ENCODE measurements around the gene CST6.

The CST6 gene

DNA sequence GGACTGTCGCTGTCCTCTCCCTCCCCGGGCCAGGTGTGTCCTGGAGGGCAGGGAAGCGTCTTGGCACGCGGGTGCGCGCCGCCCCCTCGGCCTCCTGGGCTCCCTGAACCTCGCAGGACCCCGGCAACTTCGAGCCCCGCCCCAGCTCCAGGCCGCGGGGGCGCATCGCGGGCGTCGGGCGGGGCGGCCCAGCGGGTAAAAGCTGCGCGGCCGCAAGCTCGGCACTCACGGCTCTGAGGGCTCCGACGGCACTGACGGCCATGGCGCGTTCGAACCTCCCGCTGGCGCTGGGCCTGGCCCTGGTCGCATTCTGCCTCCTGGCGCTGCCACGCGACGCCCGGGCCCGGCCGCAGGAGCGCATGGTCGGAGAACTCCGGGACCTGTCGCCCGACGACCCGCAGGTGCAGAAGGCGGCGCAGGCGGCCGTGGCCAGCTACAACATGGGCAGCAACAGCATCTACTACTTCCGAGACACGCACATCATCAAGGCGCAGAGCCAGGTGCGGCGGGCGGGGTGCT, at the start of gene CST6:
Gene CST6, plus strand, starts transcription at position 224 of the 519 bp plus-strand sequence. Its CDS starts 37 bp downstream, at position 261.
- no peak for DNase-seq

- DNase-seq, result no peak
Measured at GRCh38 chr11:65962141-65962564, 49.7 kb upstream of the CST6 start.

- no peak for DNase-seq
Measured at GRCh38 chr11:65964906-65965305, 46.9 kb upstream of the CST6 start.

GRCh38 chr11:65965986-65966762, 45.6 kb upstream of the CST6 start:
- DNase-seq, result no peak

- no peak for DNase-seq
Measured at GRCh38 chr11:65967329-65967934, 44.4 kb upstream of the CST6 start.

DNA sequence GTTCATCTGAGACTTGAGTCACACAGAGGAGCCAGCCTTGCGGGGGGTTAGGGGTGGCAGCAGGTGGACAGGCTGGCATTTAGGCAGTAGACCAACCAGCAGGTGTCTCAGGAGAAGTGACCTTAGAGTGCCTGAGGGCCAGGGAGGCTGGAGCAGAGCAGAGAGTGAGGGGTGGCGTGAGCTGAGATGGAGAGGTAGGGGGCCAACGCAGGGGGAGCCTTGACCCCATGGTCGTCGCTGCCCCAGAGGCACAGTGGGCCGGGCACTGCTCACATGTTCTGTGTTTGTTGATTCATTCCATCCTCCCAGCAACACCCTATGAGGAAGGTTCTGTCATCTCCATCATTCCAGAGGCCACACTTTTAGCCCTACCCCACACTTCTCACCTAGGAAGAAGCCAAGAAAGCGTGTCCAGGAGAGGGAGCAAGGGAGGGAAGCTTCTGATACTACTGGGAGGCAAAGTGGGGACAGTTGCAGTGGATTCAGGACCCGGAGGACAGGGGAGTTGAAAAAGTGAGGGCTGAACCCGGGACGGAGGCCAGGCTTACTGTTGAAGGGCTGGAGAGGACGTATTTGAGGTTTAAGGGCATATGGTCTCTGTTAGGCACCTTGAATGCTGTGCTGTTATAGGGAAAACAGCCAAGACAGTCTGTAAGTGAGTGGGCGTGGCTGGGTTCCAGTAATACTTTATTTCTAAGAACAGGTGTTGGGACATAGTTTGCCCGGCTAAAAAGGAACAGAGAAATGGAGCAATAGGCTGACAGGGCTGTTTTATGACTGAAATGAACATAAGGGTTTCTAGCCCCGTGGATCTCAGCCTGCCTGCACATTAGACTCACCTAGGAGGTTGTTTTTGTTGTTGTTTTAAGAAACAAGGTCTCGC, 43.0 kb upstream of the CST6 start:
- DNase-seq, result no peak

GRCh38 chr11:65972116-65972515, 39.7 kb upstream of the CST6 start:
- no peak for DNase-seq

GRCh38 chr11:65973439-65974110, 38.2 kb upstream of the CST6 start:
- no peak for DNase-seq

- DNase-seq, result no peak
Measured at GRCh38 chr11:65975771-65976170, 36.0 kb upstream of the CST6 start.

DNA sequence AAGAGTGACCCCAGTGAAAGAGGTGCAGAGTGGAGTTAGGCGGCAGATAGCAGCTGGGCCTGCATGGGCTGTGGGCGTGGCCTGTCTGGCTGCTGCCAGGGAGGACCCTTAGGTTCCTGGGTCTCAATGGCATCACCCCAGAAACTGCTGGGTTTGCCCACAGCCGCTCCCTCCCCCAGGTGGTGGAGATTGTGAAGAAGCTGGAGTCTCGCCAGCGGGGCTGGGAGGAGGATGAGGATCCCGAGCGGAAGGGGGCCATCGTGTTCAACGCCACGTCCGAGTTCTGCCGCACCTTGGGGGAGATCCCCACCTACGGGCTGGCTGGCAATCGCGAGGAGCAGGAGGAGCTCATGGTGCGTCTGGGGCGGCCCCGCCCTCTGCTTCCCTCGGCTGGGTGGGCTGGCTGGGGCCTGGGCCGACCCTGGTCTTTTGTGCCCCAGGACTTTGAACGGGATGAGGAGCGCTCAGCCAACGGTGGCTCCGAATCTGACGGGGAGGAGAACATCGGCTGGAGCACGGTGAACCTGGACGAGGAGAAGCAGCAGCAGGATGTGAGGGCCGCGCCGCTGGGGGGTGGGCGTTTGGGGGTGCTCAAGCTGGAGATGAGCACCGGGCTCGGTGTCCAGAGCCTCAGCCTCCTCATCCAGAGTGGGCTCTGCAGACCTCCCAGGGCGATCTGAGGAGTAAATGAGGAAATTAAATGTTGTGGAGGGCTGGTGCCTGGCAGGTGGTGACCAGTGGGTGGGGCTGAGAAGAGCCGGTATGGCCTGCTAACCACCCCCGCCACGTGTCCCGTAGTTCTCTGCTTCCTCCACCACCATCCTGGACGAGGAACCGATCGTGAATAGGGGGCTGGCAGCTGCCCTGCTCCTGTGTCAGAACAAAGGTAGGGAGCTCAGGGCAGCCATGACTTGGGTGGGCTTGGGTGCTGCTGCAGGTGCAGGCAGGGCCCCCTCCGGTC, 35.3 kb upstream of the CST6 start:
- no peak for DNase-seq

- DNase-seq, result no peak
Measured at GRCh38 chr11:65977621-65978390, 34.0 kb upstream of the CST6 start.

DNA sequence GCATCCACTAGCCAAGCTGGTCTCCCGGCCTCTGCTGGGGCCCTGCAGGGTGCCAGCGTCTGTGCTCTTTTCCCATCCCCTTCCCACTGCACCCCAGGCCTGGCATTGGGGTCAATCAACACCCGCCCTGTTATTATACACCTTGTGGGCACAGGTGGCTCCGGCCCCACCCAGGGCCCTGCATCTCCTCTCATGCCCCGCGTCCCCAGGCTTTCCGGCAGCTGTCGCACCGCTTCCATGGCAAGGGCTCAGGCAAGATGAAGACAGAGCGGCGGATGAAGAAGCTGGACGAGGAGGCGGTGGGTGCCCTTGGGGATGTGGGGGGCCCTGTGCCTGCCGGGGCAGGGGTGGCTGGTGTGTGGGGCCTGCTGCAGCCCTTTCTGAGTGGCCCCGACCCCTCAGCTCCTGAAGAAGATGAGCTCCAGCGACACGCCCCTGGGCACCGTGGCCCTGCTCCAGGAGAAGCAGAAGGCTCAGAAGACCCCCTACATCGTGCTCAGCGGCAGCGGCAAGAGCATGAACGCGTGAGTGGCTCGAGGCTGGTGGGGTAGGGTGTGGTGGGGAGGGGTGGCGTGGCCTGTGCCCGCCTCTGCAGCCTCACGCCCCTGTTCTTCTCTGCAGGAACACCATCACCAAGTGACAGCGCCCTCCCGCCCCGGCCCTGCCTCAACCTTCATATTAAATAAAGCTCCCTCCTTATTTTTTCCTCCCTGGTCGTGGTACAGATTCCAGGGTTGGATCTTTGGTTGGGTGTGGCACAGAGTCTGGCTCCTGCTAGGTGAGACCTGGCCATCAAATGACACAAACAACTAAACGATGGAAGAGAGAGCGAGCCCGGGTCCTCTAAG, 33.2 kb upstream of the CST6 start:
- DNase-seq, result no peak

DNA sequence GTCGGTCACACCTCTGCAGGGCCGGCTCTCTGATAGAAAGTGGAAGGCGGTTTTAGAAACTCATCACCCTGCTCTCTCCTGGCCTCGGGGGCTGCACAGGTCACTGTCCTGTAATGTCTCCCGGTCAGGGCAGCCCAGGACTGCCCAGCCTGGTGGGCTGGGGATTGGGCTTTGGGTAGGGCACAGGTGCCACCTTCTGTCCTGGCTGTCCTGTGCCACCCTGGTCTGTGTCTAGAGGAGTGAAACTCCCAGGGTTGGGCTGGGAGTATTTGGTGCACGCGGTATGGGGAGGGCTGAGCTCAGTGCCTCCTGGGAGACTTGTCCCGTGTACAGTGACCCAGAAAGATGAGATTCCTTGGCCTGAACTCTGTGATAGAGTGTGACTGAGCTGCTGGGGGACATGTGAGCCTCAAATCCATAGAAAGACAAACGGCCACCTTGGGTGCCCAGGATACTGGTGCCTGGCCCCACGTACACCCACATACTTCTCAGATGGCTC, 32.5 kb upstream of the CST6 start:
- DNase-seq, result no peak

DNA sequence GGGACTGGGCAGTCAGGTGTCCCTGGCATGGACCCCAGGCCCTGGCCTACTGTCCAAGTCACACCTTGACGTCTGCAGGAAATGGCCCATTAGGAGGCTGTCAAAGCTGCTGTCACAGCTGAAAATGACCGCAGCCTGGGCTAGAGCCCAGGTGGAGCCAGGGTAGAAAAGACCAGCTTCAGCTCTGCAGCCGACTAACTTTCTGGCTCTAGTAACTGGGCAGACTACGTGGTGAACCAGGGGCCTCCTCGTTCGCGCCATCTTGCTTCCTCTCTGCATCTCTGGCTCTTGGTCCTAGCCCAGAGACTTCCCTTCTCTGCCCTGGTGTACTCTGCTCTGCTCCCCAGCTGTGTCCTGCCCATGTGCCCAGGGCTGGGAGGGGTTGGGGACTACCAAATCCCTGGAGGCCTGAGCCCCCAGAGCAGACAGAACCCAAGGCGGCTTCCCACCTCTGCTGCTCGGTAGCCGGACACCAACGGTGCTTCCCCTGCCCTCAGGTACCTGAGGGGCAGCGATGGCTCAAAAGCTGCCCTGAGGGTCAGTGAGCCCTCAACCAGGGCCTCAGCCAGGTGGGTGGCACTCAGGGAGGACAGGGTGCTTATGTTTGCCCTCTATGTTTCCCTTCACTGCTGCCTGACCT, 30.6 kb upstream of the CST6 start:
- no peak for DNase-seq

- no peak for DNase-seq
Measured at GRCh38 chr11:65981972-65982823, 29.6 kb upstream of the CST6 start.

GRCh38 chr11:65982824-65983588, 28.8 kb upstream of the CST6 start:
- no peak for DNase-seq

DNA sequence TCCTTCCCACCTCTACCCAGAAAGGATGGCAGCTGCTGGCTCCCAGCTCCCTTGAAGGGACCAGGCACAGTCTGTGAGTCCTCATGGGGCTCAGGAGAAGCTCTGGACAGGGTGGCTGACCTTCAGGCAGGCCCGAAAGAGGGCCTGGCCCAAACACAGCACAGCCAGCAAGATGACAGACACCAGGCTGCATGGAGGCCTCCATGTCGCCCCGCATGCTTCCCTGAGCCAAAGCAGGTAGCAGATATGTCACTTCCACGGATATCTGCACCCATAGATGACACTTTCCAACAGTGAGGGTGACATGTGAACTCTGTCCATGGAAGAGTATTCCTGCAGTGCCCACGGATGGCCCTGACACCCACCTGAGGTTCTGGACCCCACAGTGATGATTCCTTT, 28.2 kb upstream of the CST6 start:
- no peak for DNase-seq
